PFSK-1 (cell line): ENCODE measurements around the gene GPR26.

Experiments
- POLR2AphosphoS5 ChIP-seq: IDR thresholded peaks from 2 replicates; pipeline ENCODE4 v1.6.1; 2012; ENCODE audit warnings: low read depth, mild to moderate bottlenecking, control low read depth, low read length, moderate library complexity
- REST ChIP-seq, 2 experiments: IDR thresholded peaks; 2 replicates each; pipeline versions ENCODE4 v1.6.1 to v1.8.0; 2011 to 2012; ENCODE audit warnings: low read depth in 2 of 2, low read length in 2 of 2, control low read depth in 1 of 2, inconsistent platforms in 1 of 2, mild to moderate bottlenecking in 1 of 2, moderate library complexity in 1 of 2; ENCODE audit not compliant: insufficient read depth in 1 of 2
- SIN3A ChIP-seq: IDR thresholded peaks from 2 replicates; pipeline ENCODE4 v1.6.1; 2012; ENCODE audit warnings: mild to moderate bottlenecking, low read length, moderate library complexity, borderline replicate concordance; ENCODE audit not compliant: insufficient read depth
- TAF1 ChIP-seq: IDR thresholded peaks from 2 replicates; pipeline ENCODE4 v1.6.1; 2012; ENCODE audit warnings: low read length, control low read depth, borderline replicate concordance; ENCODE audit not compliant: insufficient read depth

GRCh38 chr10:123729523-123729922 is 63.4 kb downstream of the GPR26 start:
- TF ChIP-seq TAF1 (no peak), REST (IDR thresholded peaks at IDR 0.05; ENCODE audit: insufficient read depth in 1 of 2, low read depth in 2 of 2, low read length in 2 of 2) (no peak), POLR2AphosphoS5 (no peak), SIN3A (no peak)
